ENCODE measurements around the gene KRT35. TPM values are rescaled to one million over a fixed set of nuclear protein-coding genes. Genes with fewer than 3 reads are reported as not detected.

The KRT35 gene
- total and polyA plus RNA-seq, 2 donors (not counting 3 experiments of a cell fraction or from before 2014, with no cell fraction given): not detected

- H3K9me1 ChIP-seq (replicated peaks; ENCODE audit: control insufficient read depth, extremely low read depth, insufficient read depth, low read length): no peaks in the 10 kb centered on the region
- H3K4me1 ChIP-seq (ENCODE audit: control insufficient read depth, extremely low read depth, insufficient read depth, low read length): no peaks in the 10 kb centered on the region
- H3K4me3 ChIP-seq (replicated peaks in 1 of 3; ENCODE audit: insufficient read depth in 1 of 3, low read depth in 1 of 3, low read length in 3 of 3): no peak overlapping the region
- H3K79me2 ChIP-seq (ENCODE audit: control insufficient read depth, insufficient read depth, low read length): no peaks in the 10 kb centered on the region
- peaks cover 2 to 5% of the 10 kb centered on the region in 2 experiments for H3K27me3 ChIP-seq (ENCODE audit: control insufficient read depth in 2 of 2, insufficient read depth in 2 of 2, low read length in 2 of 2)
- ChIA-PET CTCF (interaction anchor here (4.4 kb wide), 1 partner anchor 96 kb away, joined by 22 read pairs; no protein-coding TSS in a partner anchor), POLR2A (no interaction called here)
- no peak overlapping the region for H3K4me2 ChIP-seq (ENCODE audit: insufficient read depth, low read length)
- H2AFZ ChIP-seq (ENCODE audit: low read depth, low read length): no peak overlapping the region
- TF ChIP-seq GATA2 (IDR thresholded peaks at IDR 0.05; ENCODE audit: insufficient read depth, insufficient read length, low read depth, low read length) (no peak), POLR2A (IDR thresholded peaks at IDR 0.05; ENCODE audit: low read depth, low read length) (no peak), POLR2AphosphoS5 (IDR thresholded peaks at IDR 0.05; ENCODE audit: insufficient read depth, low read depth, low read length) (no peak), CTCF (IDR thresholded peaks at IDR 0.05; ENCODE audit: extremely low read depth in 1 of 2, insufficient read depth in 1 of 2, low read depth in 1 of 2, low read length in 2 of 2) (no peak), JUN (IDR thresholded peaks at IDR 0.05; ENCODE audit: borderline replicate concordance, insufficient read depth, insufficient read length, low read depth) (no peak), EZH2 (IDR thresholded peaks at IDR 0.05; ENCODE audit: borderline replicate concordance, low read depth, low read length, severe bottlenecking) (no peak), FOS (IDR thresholded peaks at IDR 0.05; ENCODE audit: borderline replicate concordance, insufficient read depth, low read length) (no peak), MYC (IDR thresholded peaks at IDR 0.05; ENCODE audit: low read depth, low read length) (no peak), MAX (IDR thresholded peaks at IDR 0.05; ENCODE audit: insufficient read depth, insufficient read length) (no peak)
- dilution Hi-C loops (cut with MboI; ENCODE audit: extremely low pct_ligation_motif_present, low sequenced_read_pairs) (no loop called here), intact Hi-C loops (cut with micrococcal nuclease) (no loop called here)
- no TSS peak for BruUV-seq (replicated peaks)
- no peak overlapping the region for H3K9ac ChIP-seq (replicated peaks; ENCODE audit: extremely low read depth, insufficient read depth, low read length)
- no peaks in the 10 kb centered on the region for H4K20me1 ChIP-seq (replicated peaks; ENCODE audit: control insufficient read depth, extremely low read depth, insufficient read depth, low read length)
- no peaks in the 10 kb centered on the region for H3K9me3 ChIP-seq (replicated peaks; ENCODE audit: control insufficient read depth, insufficient read depth, low read length)
- H3K36me3 ChIP-seq (ENCODE audit: control insufficient read depth in 2 of 2, extremely low read depth in 1 of 2, insufficient read depth in 2 of 2, low read length in 2 of 2): no peaks in the 10 kb centered on the region
- DNase-seq (ENCODE audit: low read depth, low spot score) (no peak), FAIRE-seq (no peak)
- H3K27ac ChIP-seq (ENCODE audit: insufficient read depth, low read depth, low read length): no peak overlapping the region
These were observed 27.9 kb downstream of the KRT35 start for GRCh38 chr17:41453066-41453465.
